GM21717 (cell line): ENCODE measurements around the gene PCYT2.
A peak's percentile ranks its signal among the peaks of the same experiment; 100 is the strongest.

Source experiments
- ATAC-seq: cut with Tn5 transposase; IDR thresholded peaks from one replicate; pipeline ENCODE4 v1.9.1; 2021; ENCODE audit warnings: mild to moderate bottlenecking, moderate library complexity; ENCODE audit not compliant: unreplicated experiment

The PCYT2 gene

DNA sequence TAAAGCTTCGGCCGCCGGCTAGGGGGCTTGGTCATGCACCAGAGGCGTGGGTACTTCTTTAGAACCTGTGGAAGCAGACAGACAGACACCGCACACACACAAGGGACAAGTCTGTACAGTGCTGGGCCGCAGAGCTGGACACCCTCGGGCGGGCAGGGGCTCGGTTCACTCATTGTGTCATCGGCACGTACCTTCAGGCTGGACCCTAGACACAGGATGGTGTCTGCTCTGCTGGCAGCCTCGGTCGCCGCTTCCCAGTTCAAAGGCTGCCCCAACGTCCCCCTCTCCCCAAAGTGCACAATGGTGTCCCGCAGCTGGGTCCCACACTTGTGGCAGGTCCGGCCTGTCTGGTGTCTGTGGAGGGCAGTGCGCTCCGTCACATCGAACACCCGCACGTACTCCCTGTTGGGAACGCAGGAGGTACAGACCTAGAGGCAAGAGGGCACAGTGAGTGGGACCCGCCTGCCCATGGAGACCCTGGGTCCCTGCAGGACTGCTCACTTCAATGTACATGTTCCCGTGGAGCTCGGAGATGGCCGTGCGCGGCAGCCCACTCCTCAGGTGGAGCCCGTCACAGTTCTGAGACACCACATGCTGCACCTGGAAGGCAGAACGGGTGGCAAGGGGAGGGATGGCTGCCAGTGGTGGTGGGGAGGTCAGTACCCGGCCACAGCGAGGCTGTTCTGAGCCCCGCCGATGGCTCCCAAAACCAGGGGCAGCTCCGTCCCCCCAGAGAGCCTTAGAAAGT is 3.1 kb upstream of the PCYT2 start:
- ATAC-seq, result no peak

DNA sequence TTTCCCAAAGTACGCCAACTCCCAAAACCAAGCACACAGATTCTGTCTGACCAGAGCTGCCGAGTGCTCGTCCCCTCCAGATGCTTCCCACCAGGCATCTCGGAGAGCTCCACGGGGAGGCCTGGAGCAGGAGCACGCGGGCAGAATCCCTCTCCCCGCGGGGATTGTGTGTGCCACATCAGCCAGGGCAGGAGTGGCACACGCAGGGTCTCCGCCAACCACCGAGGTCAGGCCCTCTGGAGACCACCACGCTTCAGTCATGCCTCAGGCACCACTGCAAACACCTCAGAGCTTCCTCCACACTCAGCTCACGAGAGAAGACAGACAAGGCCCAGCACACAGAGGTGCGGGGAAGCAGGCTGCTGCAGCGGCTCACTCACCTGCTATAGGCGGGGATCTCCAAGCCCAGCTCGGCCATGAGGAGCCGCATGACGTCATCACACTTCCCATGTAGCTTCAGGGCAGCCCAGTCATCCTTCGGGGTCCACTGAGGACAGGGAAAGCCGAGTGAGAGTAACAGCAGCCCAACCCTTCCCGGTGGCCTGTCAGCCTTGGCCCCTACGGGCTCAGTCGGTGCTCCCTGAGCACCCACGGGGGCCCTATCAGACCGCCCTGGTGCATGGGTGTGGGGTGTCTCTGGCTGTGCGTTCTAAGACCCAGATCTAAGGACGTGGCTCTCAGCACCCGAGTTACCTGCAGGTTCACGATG is 2.3 kb upstream of the PCYT2 start:
- ATAC-seq, result no peak

DNA sequence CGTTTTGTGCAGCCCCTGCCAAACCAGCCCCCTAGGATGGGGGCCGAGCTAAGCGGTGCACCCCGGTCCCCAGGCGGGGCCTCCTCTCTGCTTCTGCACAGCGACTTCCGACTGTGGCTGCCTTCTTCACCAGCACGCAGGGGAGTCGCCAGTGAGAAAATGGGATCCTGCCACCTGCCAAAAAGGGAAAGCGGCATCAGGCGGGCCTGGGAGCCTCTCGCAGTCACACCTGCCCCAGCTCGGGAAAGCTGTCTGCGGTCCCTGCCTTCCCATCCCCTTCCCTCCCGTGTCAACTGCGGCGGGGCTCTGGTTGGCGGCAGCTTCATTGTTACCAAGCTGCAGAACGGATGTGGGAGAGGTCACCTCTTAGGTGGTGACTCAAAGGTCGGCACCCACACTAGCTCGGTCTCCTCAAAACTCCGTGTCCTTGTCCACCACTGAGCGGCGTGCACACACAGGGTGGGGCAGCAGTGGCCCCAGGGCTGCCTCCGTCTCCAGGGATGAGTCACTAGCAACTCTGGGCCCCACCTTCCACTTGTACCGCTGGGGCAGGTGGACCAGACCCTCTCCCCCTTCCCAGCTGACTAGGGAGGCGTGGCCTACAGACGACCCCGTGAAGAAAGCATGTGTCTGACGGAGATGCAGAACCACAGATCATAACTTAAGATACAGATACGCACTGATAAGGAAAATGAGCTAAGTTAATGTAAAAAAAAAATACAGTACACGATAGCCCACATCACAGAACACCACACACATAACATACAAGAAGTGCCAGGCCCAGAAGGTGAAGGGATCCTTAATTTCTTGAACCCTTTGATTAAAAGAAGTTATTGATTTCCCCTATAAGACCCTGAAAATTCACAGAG is 1.5 kb upstream of the PCYT2 start:
- no peak for ATAC-seq

DNA sequence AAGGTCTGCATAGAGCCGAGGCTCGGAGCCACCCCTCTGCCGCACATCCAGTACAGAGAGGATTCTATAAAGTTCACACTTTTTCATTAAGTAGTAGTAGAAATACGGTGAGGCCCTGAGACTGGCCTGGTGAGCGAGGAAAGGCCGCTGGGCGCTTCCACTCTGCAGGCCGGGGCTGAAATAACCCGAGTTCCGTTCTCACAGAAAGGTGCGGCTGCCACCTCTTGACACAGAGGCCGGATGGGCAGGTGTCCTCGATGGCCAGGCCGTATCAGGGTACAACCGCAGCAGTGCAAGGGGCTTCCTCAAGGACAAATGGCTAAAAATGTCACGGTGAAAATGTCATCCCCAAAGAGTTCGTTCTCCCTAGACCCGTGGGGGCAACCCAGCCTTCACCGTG is 770 bp upstream of the PCYT2 start:
- no peak for ATAC-seq

DNA sequence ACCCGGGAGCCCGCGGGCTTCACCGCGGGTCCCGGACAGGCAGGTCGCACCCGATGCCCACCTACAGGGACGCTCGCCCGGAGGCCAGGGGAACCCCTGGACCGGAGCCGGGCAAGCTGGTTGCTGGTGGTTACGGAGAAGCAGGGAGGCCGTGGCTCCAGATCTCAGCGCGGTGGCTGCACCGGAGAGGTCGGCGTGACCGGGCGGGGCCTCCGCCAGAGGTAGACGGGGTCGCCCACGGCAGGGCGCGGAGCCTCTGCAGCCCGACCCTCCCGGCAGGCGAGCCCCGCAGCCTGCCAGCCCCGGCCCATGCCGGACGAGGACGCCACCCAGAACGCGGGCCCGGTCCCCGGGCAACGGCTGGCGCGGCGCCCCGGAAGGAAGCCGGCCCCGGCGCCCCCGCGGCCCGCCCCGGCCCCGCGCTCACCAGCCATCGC is 341 bp downstream of the PCYT2 start:
- ATAC-seq, result peak; percentile 10

DNA sequence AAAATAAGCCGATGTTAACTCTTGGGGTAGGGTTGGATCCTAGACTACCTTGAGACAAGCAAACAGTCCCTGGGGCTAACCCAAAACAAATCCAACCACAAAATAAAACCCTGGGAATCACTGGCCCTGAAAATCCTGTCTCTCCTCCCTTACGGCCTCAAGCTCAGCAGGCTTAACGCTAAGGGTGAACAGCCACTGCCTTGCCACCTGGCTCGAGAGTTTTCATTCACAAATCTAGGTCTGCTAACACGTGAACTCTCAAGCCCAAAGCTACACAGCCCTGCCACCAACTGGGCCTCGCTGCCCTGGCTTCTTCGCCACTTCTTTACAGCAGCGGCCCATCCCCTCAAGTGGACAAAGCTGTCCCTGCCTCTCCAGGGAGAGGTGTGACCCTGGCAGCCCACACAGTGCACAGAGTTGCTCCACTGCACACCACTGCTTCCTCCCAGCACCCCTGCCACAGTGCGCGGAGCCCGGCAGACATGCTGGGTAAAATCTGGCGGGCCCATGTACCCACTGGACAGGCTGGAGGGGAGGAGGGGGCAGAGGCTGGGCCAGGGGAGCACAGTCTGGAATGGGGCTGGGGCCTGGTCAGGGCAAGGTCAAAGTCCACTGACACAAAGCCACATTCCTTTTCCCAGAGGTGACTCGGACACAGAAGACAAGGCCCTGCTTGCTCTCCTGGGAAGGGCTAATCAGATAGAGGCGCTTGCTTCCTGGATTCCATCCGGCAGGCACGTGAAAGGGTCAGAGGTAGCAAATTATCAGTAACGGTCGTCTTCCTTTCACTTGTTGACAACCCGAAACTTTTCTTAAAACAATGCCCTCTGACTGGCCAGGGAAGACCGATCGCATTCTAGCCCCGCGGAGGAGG is 996 bp downstream of the PCYT2 start:
- ATAC-seq, result no peak

DNA sequence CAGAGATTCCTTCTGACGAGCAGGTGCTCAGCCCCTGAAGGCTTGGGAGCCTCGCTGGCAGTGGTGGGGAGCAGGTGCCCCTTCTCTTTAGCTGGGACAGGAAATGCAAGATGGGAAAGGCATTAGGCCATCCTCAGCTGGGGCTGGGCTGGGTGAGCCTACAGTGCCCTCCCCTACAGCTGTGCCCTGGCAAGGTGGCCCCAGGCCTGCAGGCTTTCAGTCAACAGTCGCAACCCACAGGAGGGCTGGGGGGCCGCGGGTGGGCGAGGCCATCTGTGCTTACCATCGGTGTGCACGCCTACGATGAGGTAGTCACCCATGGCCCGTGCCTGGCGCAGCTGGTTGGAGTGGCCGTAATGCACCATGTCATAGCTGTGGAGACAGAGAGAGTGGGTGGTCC is 2.0 kb downstream of the PCYT2 start:
- no peak for ATAC-seq

DNA sequence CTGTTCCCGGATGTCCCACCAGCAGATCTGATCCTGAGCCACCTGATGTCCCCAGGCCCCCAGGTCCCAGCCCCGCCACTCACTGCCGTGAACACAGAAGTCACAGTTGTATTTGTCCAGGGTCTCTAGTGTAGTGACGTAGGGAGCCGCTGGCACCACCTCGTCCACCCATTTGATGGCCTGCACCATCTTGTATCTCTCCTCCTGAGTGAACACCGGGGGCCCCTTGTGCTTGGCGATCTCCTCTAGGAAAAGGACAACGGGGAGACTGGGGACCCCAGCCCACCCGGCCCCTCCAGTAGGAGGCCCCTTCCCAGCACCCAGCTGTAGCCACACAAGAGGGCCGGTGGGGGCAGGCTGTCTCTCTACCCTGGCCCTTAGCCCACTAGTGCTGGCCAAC is 2.4 kb downstream of the PCYT2 start:
- no peak for ATAC-seq

DNA sequence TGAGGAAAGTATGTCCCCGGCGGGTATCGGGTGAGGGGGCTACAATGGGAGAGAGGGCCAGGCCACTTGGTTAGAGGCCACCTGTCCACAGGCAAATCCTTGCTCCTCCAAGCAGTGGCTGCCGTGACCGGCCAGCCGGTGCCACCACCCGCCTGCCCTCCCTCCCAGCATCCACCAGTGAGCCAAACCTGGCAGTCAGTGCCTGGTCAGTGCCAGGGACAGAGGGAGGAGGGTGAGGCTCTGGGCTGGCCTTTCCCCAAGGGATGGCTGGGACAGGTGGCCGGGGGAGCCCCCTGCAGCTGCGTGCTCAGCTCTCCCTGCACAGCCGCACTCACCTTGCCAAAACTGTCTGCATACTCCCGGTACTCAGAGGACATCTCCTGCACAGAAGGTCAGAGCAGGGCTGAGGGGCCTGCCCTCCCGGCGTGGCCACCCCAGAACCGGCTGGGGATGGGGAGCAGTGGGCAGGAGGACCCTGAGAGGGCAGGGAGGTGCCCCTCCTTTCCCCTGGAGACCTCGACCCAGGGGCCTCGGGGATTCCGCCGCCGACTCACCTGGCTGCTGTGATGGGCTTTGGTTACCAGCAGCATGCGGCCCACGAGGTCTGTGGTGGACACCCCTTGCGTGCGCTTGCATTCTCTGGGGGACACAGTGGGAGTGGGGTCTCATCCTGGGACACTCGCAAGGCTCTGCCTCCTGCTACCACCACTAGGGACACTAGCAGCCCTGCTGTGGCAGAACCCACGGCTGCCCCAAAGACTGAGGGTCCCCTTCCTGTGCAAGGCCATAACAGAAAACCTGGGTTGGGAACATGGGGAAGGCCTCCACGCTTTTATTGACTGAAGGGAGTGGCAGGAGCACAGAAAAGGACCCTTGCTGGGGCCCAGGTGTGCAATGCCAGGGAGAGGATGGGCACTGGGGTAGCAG is 3.7 kb downstream of the PCYT2 start:
- ATAC-seq, result no peak

DNA sequence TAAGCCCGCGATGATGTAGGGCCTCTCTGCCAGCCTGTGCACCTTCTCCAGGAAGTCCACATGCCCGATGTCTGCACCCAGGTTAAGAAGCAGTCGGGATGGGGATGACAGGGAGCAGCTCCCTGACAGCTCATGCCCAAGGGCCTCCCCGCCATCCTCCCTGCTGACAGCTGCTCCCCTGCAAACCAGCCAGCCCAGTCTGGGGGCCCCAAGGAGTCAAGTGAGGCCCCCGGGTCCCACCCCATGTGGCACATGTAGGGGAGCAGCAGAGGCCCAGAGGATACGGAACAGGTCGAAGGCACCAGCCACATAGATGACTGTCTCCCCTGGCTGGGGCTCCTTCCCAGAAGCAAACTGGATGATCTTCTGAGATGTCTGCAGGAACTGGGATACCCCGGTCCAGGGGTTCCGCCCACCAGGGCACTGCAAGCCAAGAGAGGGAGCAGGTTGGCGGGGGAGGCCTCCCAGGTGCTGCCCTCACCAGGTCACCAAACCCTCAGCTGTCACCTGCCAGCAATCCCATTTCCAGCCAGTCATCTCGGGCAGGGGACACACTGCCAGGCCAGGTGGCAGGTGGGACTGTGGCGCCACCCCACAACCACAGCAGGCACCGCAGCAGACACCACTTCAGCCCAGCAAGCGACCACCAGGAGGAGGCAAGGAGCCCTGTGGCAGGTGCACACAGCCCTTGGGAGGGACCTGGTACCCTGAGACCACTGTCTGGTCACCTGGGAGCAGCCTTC is 4.6 kb downstream of the PCYT2 start:
- no peak for ATAC-seq

DNA sequence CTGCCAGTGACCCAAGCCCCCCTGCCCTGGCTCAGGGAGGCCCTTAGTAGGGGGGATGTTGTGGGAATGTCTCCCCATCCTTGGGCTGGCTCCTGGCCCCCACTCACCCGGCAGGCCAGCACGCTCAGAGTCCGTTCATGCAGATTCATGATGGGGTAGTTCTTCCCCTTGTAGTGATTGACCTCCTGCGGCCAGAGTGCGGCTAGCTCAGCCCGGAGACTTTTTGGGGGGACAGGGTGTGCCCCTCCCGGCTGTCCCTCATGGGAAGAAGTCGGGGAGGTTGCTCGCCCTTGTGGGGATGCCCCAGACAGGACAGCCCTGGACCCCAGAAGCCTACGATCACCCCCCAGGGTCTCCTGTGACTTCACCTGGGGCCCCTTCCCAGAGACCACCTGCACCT is 5.2 kb downstream of the PCYT2 start:
- no peak for ATAC-seq

DNA sequence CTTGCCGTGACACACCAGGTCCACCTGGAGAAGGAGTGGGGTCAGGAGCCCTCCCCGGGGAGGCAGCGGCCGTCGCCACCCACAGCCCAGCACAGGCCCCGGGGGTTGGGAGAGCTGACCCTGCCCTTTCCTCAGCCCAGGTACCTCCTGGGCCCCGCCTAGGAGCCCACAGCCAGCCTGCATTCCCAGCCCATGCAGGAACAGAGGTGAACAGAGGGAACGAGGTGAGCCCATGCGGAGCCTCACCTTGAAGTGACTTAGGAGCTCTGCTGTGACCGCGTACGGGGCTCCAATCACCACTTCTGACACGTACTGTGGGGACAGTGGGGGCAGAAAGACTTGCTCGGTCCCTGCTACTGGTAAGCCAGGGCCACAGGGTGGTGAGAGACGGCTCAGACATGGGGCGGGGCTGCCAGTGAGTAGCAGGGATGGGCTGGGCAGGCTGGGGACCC is 5.7 kb downstream of the PCYT2 start:
- ATAC-seq, result no peak

DNA sequence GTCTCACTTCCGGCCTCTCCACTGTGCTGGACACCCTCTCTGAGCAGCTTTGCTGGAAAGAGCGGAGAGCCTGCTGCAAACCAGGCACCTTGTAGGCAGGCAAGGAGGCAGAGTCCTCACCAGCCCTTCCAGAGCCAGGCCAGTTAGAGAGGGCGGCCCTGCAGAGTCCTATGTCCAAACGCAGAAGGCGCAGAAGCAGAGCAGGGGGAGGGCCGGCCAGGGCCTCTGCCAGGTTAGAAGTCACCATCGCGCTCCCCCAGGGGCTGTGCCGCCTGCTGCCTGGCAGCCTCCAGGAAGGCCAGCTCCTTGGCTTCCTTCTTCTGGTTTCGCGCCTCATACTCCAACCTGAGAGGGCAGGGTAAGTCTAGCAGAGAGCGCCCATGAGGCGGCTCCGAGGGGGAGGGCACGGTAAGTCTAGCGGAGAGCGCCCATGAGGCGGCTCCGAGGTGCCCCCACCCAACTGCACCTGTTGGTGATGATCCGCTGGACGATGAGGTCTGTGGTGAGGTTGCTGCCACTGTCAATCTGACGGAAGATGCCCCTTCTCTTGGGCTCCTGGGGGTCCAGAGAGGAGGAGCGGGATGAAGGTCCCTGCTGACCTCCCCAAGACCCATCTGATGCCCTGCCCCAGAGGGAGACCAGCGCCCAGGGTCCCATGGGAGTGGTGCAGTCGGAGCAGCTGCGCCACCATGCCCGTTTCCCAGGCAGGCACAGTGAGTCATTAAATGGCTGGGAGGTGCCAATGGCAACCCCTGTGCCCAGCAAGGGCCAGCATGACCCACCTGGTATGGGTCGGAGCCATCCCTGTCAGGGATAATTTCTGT is 6.4 kb downstream of the PCYT2 start:
- no peak for ATAC-seq

DNA sequence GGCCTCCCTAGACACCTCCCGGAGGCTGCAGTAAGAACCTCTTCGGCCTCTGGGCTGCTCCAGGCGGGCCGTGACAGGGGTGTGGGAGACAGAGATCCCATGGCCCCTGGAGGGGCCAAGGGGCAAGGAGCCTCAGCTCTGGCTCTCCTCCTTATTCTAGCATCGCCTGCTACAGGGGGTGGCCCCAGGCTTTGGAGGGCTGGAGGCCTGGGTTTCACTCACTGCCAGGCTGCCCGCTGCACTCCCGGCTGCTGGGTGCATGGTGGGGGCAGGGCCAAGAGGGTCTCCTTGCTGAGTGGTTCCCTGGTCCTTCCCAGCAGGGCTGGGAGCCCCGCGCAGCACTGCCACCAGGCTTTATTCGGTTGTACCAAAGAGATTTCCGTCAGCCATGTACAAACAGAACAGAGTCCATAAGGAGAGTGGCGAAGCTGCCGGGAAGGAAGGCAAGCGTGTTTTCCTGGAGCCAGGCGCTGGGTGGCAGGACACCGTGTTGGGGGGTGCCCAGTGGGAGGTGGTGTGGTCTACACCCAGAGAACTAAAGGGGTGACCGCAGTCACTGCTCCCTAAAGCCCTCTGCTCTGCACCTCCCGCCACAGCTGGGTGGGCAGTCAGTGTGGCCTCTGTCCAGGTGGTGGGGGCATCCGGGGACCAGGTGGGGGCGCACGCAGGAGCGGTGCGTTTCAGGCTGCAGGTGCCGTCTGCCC is 7.2 kb downstream of the PCYT2 start:
- no peak for ATAC-seq

DNA sequence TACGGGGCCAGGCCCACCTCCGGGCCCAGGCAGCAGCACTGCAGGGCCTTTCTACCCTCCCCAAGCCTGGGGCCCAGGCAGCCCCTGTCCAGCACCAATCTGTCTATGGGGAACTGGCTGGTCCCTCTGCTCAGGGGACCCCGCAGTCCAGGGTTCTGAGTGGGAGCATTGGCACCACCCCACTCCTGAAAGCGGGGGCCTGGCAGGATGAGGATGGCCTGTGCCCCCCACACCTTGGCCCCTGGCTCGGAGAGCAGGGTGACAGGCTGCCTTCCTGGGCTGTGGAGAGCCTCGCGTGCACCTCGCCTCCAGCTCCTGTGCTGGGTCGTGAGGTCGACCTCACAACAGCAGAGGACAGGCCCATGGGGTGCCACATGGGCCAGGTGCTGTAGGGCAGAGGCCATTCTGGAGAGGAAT is 7.8 kb downstream of the PCYT2 start:
- no peak for ATAC-seq

DNA sequence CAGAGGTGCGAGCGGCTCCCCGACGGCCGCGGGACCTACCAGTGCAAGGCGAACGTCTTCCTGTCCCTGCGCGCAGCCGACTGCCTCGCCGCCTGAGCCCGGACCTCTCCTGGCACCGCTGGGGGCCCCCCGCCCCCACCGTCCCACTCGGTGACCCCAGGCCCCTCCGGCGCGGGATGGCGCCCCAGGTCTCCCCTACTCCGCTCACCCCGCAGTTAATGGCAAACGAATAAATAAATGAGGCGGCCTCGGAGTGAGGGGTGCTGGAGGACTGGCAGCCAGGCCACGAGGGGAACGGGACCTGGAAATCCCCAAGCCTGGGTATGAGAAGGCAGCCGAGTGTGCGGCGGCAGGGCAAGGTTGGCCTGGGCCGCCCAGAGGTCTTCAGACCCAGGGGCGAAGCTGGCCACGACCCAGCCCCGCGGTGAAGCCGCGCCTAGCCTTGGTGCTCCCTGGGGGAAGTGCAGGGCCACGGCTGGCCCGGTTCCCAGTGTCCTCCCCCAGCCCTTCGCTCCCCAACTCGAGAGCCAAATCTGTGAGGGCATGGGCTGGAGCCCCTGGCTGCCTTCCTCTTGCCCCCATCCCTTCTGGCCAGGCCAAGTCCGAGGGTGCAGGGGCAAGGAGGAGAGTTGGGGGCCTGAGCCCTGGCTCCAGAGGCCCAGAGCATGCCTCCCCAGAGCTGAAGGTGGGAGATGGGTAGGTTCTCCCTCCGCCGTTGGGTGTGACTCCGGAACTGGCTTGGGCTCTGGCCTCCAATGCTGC is 8.4 kb downstream of the PCYT2 start:
- ATAC-seq, result no peak
